MM.1S (cell line): ENCODE results near the gene NGEF.

Experiments
- EZH2 ChIP-seq: fragments of 300-600 bp; sonication (generic); optimal IDR thresholded peaks from 2 replicates; pipeline ENCODE3; 2017; ENCODE audit warnings: low read depth, mild to moderate bottlenecking, antibody characterized with exemption, low read length, mixed read lengths
- EZH2phosphoT487 ChIP-seq: fragments of 300-600 bp; sonication (generic); IDR thresholded peaks from 2 replicates; pipeline ENCODE4 v1.6.1; 2018; ENCODE audit warnings: antibody characterized with exemption, low read length
- TF ChIP-seq, protein P1 (sequence below): fragments of 300-600 bp; sonication (generic); IDR thresholded peaks from 2 replicates; pipeline ENCODE4 v1.5.1; 2016; ENCODE audit warnings: antibody characterized with exemption, low read length, mixed read lengths

DNA sequence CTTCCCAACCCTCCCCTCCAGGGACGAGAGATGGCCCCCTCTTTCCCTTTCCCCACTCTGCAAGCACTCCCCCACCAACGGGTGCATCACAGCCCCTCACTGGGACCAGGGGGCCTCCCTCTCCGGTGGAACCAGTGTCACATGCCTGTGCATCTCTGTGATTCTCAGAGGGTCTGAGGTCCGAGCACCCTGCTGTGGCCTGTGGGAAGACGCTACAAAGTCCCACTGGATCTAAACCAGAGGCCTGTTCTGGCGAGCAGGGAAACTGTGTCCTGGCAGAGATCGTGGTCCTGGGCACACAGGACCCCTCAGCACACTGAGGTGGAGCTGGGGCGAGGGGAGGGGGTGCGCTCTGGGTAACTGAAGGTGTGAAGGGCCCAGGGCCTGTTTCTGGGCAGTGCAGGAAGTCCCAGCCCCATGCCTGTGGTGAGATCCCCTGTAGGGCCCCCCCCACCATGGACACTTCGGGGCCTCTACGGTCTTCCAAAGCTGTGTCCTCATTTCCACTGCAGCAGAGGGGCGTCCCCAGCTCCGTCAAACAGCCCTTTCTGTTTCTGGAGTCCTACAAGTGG, 135.0 kb downstream of the NGEF start:
- TF ChIP-seq, protein P1, sequence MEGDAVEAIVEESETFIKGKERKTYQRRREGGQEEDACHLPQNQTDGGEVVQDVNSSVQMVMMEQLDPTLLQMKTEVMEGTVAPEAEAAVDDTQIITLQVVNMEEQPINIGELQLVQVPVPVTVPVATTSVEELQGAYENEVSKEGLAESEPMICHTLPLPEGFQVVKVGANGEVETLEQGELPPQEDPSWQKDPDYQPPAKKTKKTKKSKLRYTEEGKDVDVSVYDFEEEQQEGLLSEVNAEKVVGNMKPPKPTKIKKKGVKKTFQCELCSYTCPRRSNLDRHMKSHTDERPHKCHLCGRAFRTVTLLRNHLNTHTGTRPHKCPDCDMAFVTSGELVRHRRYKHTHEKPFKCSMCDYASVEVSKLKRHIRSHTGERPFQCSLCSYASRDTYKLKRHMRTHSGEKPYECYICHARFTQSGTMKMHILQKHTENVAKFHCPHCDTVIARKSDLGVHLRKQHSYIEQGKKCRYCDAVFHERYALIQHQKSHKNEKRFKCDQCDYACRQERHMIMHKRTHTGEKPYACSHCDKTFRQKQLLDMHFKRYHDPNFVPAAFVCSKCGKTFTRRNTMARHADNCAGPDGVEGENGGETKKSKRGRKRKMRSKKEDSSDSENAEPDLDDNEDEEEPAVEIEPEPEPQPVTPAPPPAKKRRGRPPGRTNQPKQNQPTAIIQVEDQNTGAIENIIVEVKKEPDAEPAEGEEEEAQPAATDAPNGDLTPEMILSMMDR: no peak
- TF ChIP-seq EZH2phosphoT487 (no peak), EZH2 (no peak)
